HEK293 (cell line): ENCODE results near the gene ZNF646.

ENCODE experiments used
- BCL11A ChIP-seq: fragments of 450-650 bp; formaldehyde crosslinking; IDR thresholded peaks from 2 replicates; pipeline ENCODE4 v1.5.1; 2016; ENCODE audit warnings: low read depth, missing biosample characterization, missing genetic modification characterization
- GFI1B ChIP-seq: fragments of 450-650 bp; formaldehyde crosslinking; IDR thresholded peaks from 2 replicates; pipeline ENCODE4 v1.5.1; 2016; ENCODE audit warnings: missing biosample characterization, missing genetic modification characterization
- GLIS2 ChIP-seq: fragments of 450-650 bp; formaldehyde crosslinking; IDR thresholded peaks from 2 replicates; pipeline ENCODE4 v1.5.1; 2016; ENCODE audit warnings: missing biosample characterization, missing genetic modification characterization
- HOXA7 ChIP-seq: sonication (generic); formaldehyde crosslinking; IDR thresholded peaks from 2 replicates; pipeline ENCODE4 v1.8.1; 2022; ENCODE audit warnings: missing genetic modification reagents, borderline replicate concordance
- KLF16 ChIP-seq: fragments of 450-650 bp; formaldehyde crosslinking; IDR thresholded peaks from 2 replicates; pipeline ENCODE4 v1.5.1; 2017; ENCODE audit warnings: missing biosample characterization, missing genetic modification characterization
- KLF8 ChIP-seq: fragments of 450-650 bp; formaldehyde crosslinking; IDR thresholded peaks from 2 replicates; pipeline ENCODE4 v1.5.1; 2016; ENCODE audit warnings: missing biosample characterization, missing genetic modification characterization
- OSR2 ChIP-seq: fragments of 450-650 bp; formaldehyde crosslinking; IDR thresholded peaks from 2 replicates; pipeline ENCODE4 v1.5.1; 2016; ENCODE audit warnings: missing biosample characterization, missing genetic modification characterization
- SALL2 ChIP-seq: fragments of 450-650 bp; formaldehyde crosslinking; IDR thresholded peaks from 2 replicates; pipeline ENCODE4 v1.5.0; 2017; ENCODE audit warnings: missing biosample characterization, mild to moderate bottlenecking, missing genetic modification characterization, borderline replicate concordance
- SP7 ChIP-seq: fragments of 450-650 bp; formaldehyde crosslinking; IDR thresholded peaks from 2 replicates; pipeline ENCODE4 v1.5.1; 2016; ENCODE audit warnings: missing biosample characterization, missing genetic modification characterization
- ZBTB8A ChIP-seq: fragments of 450-650 bp; formaldehyde crosslinking; IDR thresholded peaks from 2 replicates; pipeline ENCODE4 v1.5.1; 2016; ENCODE audit warnings: missing biosample characterization, missing genetic modification characterization
- ZFHX2 ChIP-seq: fragments of 450-650 bp; formaldehyde crosslinking; conservative IDR thresholded peaks from 2 replicates; pipeline ENCODE4 v1.5.1; 2016; ENCODE audit warnings: missing biosample characterization, missing genetic modification characterization
- ZFP37 ChIP-seq: fragments of 450-650 bp; formaldehyde crosslinking; IDR thresholded peaks from 2 replicates; pipeline ENCODE4 v1.5.1; 2016; ENCODE audit warnings: missing biosample characterization, missing genetic modification characterization
- ZIC2 ChIP-seq: fragments of 450-650 bp; formaldehyde crosslinking; IDR thresholded peaks from 2 replicates; pipeline ENCODE4 v1.5.1; 2016; ENCODE audit warnings: missing biosample characterization, missing genetic modification characterization
- ZNF184 ChIP-seq: fragments of 450-650 bp; IDR thresholded peaks from 2 replicates; pipeline ENCODE4 v1.5.1; 2018; ENCODE audit warnings: missing biosample characterization, mild to moderate bottlenecking, missing genetic modification characterization
- ZNF23 ChIP-seq: fragments of 450-650 bp; formaldehyde crosslinking; IDR thresholded peaks from 2 replicates; pipeline ENCODE4 v1.5.1; 2016; ENCODE audit warnings: missing biosample characterization, missing genetic modification characterization, borderline replicate concordance
- ZNF394 ChIP-seq: fragments of 450-650 bp; formaldehyde crosslinking; IDR thresholded peaks from 2 replicates; pipeline ENCODE4 v1.5.1; 2016; ENCODE audit warnings: missing biosample characterization, missing genetic modification characterization, mild to moderate bottlenecking, moderate library complexity, borderline replicate concordance
- ZNF426 ChIP-seq: fragments of 450-650 bp; formaldehyde crosslinking; IDR thresholded peaks from 2 replicates; pipeline ENCODE4 v1.5.1; 2017; ENCODE audit warnings: missing biosample characterization, missing genetic modification characterization, mild to moderate bottlenecking, inconsistent platforms, moderate library complexity
- ZNF514 ChIP-seq: fragments of 450-650 bp; formaldehyde crosslinking; IDR thresholded peaks from 2 replicates; pipeline ENCODE4 v1.5.1; 2016; ENCODE audit warnings: missing biosample characterization, missing genetic modification characterization
- ZNF529 ChIP-seq: fragments of 450-650 bp; formaldehyde crosslinking; IDR thresholded peaks from 2 replicates; pipeline ENCODE4 v1.5.1; 2017; ENCODE audit warnings: missing genetic modification characterization, missing biosample characterization; ENCODE audit not compliant: insufficient replicate concordance
- ZNF530 ChIP-seq: fragments of 450-650 bp; formaldehyde crosslinking; IDR thresholded peaks from 2 replicates; pipeline ENCODE4 v1.5.1; 2016; ENCODE audit warnings: low read depth, missing biosample characterization, missing genetic modification characterization
- ZNF585B ChIP-seq: fragments of 450-650 bp; formaldehyde crosslinking; IDR thresholded peaks from 2 replicates; pipeline ENCODE4 v1.5.1; 2016; ENCODE audit warnings: missing biosample characterization, missing genetic modification characterization
- ZNF623 ChIP-seq: fragments of 450-650 bp; formaldehyde crosslinking; IDR thresholded peaks from 2 replicates; pipeline ENCODE4 v1.5.1; 2016; ENCODE audit warnings: missing biosample characterization, missing genetic modification characterization
- ZNF629 ChIP-seq: fragments of 450-650 bp; formaldehyde crosslinking; IDR thresholded peaks from 2 replicates; pipeline ENCODE4 v1.5.1; 2017; ENCODE audit warnings: missing biosample characterization, missing genetic modification characterization
- ZNF658 ChIP-seq: fragments of 450-650 bp; formaldehyde crosslinking; IDR thresholded peaks from 2 replicates; pipeline ENCODE4; 2016; ENCODE audit warnings: missing biosample characterization, missing genetic modification characterization
- ZNF664 ChIP-seq: fragments of 450-650 bp; formaldehyde crosslinking; IDR thresholded peaks from 2 replicates; pipeline ENCODE4 v1.5.1; 2016; ENCODE audit warnings: missing biosample characterization, missing genetic modification characterization
- ZNF670 ChIP-seq: fragments of 450-650 bp; formaldehyde crosslinking; IDR thresholded peaks from 2 replicates; pipeline ENCODE4 v1.5.1; 2016; ENCODE audit warnings: missing biosample characterization, missing genetic modification characterization, low read depth
- ZNF792 ChIP-seq: fragments of 450-650 bp; formaldehyde crosslinking; IDR thresholded peaks from 2 replicates; pipeline ENCODE4 v1.5.1; 2016; ENCODE audit warnings: missing biosample characterization, missing genetic modification characterization
- TF ChIP-seq, protein P1 (sequence below): fragments of 450-650 bp; formaldehyde crosslinking; IDR thresholded peaks from 2 replicates; pipeline ENCODE4 v1.5.0; 2017; ENCODE audit warnings: missing biosample characterization, missing genetic modification characterization, borderline replicate concordance
- TF ChIP-seq, protein P2 (sequence below): fragments of 450-650 bp; formaldehyde crosslinking; IDR thresholded peaks from 2 replicates; pipeline ENCODE4 v1.5.1; 2016; ENCODE audit warnings: missing biosample characterization, missing genetic modification characterization
- TF ChIP-seq, protein P3 (sequence below): fragments of 450-650 bp; formaldehyde crosslinking; IDR thresholded peaks from 2 replicates; pipeline ENCODE4 v1.5.1; 2016; ENCODE audit warnings: missing biosample characterization, missing genetic modification characterization
- TF ChIP-seq, protein P4 (sequence below): fragments of 450-650 bp; formaldehyde crosslinking; IDR thresholded peaks from 2 replicates; pipeline ENCODE4 v1.5.1; 2017; ENCODE audit warnings: missing biosample characterization, missing genetic modification characterization
- TF ChIP-seq, protein P5 (sequence below): fragments of 450-650 bp; formaldehyde crosslinking; optimal IDR thresholded peaks from 2 replicates; pipeline ENCODE3; 2016; ENCODE audit warnings: missing biosample characterization, mild to moderate bottlenecking, missing genetic modification characterization
- TF ChIP-seq, protein P6 (sequence below): IDR thresholded peaks from 2 replicates; pipeline ENCODE4 v1.6.1; 2011; ENCODE audit warnings: mild to moderate bottlenecking, low read depth, low read length, borderline replicate concordance

Gene ZNF646

DNA sequence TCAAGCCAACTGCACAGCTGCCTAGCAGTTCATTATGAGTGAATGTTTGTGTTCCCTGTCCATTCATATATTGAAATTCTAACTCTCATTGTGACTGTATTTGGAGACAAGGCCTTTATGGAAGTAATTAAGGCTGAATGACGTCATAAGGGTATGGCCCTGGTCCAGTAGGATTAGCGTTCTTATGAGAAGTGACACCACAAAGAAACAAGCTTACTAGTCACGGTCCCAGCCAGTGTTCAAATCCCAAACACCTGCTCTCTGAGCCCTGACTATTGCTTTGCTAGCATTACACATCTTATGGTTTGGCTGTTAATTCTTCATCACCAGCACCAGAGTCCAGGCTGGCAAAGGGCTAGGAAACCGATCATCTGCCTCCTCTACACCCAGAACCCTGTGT lies 2.4 kb upstream of the ZNF646 start (continued):
- TF ChIP-seq KLF8 (tag by site-specific recombination): no peak
- peak; percentile 97 for TF ChIP-seq ZNF629 (tag by site-specific recombination)
- no peak for TF ChIP-seq ZIC2 (tag by site-specific recombination)
- TF ChIP-seq ZFP37 (tag by site-specific recombination): no peak
- TF ChIP-seq ZNF426: no peak
- TF ChIP-seq, protein P1, sequence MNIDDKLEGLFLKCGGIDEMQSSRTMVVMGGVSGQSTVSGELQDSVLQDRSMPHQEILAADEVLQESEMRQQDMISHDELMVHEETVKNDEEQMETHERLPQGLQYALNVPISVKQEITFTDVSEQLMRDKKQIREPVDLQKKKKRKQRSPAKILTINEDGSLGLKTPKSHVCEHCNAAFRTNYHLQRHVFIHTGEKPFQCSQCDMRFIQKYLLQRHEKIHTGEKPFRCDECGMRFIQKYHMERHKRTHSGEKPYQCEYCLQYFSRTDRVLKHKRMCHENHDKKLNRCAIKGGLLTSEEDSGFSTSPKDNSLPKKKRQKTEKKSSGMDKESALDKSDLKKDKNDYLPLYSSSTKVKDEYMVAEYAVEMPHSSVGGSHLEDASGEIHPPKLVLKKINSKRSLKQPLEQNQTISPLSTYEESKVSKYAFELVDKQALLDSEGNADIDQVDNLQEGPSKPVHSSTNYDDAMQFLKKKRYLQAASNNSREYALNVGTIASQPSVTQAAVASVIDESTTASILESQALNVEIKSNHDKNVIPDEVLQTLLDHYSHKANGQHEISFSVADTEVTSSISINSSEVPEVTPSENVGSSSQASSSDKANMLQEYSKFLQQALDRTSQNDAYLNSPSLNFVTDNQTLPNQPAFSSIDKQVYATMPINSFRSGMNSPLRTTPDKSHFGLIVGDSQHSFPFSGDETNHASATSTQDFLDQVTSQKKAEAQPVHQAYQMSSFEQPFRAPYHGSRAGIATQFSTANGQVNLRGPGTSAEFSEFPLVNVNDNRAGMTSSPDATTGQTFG: no peak
- TF ChIP-seq ZNF792 (tag by site-specific recombination): no peak
- TF ChIP-seq ZNF394 (tag by site-specific recombination): peak; percentile 53; the same call in 1 of the 2 replicates
- no peak for TF ChIP-seq ZNF530 (tag by site-specific recombination)
- TF ChIP-seq, protein P2, sequence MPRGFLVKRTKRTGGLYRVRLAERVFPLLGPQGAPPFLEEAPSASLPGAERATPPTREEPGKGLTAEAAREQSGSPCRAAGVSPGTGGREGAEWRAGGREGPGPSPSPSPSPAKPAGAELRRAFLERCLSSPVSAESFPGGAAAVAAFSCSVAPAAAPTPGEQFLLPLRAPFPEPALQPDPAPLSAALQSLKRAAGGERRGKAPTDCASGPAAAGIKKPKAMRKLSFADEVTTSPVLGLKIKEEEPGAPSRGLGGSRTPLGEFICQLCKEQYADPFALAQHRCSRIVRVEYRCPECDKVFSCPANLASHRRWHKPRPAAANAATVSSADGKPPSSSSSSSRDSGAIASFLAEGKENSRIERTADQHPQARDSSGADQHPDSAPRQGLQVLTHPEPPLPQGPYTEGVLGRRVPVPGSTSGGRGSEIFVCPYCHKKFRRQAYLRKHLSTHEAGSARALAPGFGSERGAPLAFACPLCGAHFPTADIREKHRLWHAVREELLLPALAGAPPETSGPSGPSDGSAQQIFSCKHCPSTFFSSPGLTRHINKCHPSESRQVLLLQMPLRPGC (tag by site-specific recombination): peak; percentile 67; the same call in 1 of the 2 replicates
- TF ChIP-seq ZNF514 (tag by site-specific recombination): no peak
- TF ChIP-seq SALL2 (tag by site-specific recombination): no peak
- TF ChIP-seq BCL11A: no peak
- TF ChIP-seq HOXA7 (CRISPR knock-in tag): no peak
- TF ChIP-seq ZNF670 (tag by site-specific recombination): no peak
- no peak for TF ChIP-seq ZFHX2 (tag by site-specific recombination)
- no peak for TF ChIP-seq ZNF658 (tag by site-specific recombination)
- no peak for TF ChIP-seq GLIS2 (tag by site-specific recombination)
- TF ChIP-seq ZNF184 (tag by site-specific recombination): peak; percentile 32; the same call in 1 of the 2 replicates
- no peak for TF ChIP-seq ZNF623 (tag by site-specific recombination)
- no peak for TF ChIP-seq ZBTB8A (tag by site-specific recombination)
- TF ChIP-seq, protein P3, sequence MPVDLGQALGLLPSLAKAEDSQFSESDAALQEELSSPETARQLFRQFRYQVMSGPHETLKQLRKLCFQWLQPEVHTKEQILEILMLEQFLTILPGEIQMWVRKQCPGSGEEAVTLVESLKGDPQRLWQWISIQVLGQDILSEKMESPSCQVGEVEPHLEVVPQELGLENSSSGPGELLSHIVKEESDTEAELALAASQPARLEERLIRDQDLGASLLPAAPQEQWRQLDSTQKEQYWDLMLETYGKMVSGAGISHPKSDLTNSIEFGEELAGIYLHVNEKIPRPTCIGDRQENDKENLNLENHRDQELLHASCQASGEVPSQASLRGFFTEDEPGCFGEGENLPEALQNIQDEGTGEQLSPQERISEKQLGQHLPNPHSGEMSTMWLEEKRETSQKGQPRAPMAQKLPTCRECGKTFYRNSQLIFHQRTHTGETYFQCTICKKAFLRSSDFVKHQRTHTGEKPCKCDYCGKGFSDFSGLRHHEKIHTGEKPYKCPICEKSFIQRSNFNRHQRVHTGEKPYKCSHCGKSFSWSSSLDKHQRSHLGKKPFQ (tag by site-specific recombination): no peak
- TF ChIP-seq ZNF585B (tag by site-specific recombination): no peak
- TF ChIP-seq OSR2 (tag by site-specific recombination): no peak
- TF ChIP-seq, protein P4, sequence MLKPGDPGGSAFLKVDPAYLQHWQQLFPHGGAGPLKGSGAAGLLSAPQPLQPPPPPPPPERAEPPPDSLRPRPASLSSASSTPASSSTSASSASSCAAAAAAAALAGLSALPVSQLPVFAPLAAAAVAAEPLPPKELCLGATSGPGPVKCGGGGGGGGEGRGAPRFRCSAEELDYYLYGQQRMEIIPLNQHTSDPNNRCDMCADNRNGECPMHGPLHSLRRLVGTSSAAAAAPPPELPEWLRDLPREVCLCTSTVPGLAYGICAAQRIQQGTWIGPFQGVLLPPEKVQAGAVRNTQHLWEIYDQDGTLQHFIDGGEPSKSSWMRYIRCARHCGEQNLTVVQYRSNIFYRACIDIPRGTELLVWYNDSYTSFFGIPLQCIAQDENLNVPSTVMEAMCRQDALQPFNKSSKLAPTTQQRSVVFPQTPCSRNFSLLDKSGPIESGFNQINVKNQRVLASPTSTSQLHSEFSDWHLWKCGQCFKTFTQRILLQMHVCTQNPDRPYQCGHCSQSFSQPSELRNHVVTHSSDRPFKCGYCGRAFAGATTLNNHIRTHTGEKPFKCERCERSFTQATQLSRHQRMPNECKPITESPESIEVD (tag by site-specific recombination): no peak; the same call in 1 of the 2 replicates
- TF ChIP-seq, protein P5, sequence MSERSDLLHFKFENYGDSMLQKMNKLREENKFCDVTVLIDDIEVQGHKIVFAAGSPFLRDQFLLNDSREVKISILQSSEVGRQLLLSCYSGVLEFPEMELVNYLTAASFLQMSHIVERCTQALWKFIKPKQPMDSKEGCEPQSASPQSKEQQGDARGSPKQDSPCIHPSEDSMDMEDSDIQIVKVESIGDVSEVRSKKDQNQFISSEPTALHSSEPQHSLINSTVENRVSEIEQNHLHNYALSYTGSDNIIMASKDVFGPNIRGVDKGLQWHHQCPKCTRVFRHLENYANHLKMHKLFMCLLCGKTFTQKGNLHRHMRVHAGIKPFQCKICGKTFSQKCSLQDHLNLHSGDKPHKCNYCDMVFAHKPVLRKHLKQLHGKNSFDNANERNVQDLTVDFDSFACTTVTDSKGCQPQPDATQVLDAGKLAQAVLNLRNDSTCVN (tag by site-specific recombination): no peak
- no peak for TF ChIP-seq ZNF529
- TF ChIP-seq ZNF664: no peak
- TF ChIP-seq, protein P6, sequence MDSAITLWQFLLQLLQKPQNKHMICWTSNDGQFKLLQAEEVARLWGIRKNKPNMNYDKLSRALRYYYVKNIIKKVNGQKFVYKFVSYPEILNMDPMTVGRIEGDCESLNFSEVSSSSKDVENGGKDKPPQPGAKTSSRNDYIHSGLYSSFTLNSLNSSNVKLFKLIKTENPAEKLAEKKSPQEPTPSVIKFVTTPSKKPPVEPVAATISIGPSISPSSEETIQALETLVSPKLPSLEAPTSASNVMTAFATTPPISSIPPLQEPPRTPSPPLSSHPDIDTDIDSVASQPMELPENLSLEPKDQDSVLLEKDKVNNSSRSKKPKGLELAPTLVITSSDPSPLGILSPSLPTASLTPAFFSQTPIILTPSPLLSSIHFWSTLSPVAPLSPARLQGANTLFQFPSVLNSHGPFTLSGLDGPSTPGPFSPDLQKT: no peak
- TF ChIP-seq KLF16 (tag by site-specific recombination): no peak
- no peak for TF ChIP-seq ZNF23 (tag by site-specific recombination)
- TF ChIP-seq GFI1B (tag by site-specific recombination): no peak
- peak; percentile 33 for TF ChIP-seq SP7 (tag by site-specific recombination)
